HepG2 (cell line): Measurements from ENCODE around the gene ISY1. TPM values are rescaled to one million over a fixed set of nuclear protein-coding genes. Genes with fewer than 3 reads are reported as not detected.
A peak's percentile ranks its signal among the peaks of the same experiment; 100 is the strongest.

Source experiments
- CC2D1A ChIP-seq: sonication (generic); formaldehyde crosslinking; IDR thresholded peaks from 2 replicates; pipeline ENCODE4 v1.8.1; 2023; ENCODE audit warnings: mild to moderate bottlenecking, missing genetic modification reagents
- HNRNPLL ChIP-seq: fragments of 200-400 bp; formaldehyde crosslinking; IDR thresholded peaks from 2 replicates; pipeline ENCODE4 v1.6.1; 2017; ENCODE audit warnings: mild to moderate bottlenecking, low read depth, low read length; ENCODE audit not compliant: poor library complexity, severe bottlenecking
- MTA3 ChIP-seq: sonication (generic); formaldehyde crosslinking; IDR thresholded peaks from 2 replicates; pipeline ENCODE4 v1.4.0; 2020; ENCODE audit warnings: missing genetic modification reagents
- PLRG1 ChIP-seq: fragments of 450-650 bp; conservative IDR thresholded peaks from 2 replicates; pipeline ENCODE4 v1.6.1; 2016
- SMC3 ChIP-seq: IDR thresholded peaks from 2 replicates; pipeline ENCODE4 v1.6.1; 2011; ENCODE audit warnings: low read length, improper control_type of control experiment
- SRY ChIP-seq: sonication (generic); formaldehyde crosslinking; IDR thresholded peaks from 2 replicates; pipeline ENCODE4 v1.8.0; 2022; ENCODE audit warnings: mild to moderate bottlenecking, missing genetic modification reagents
- TAF1 ChIP-seq: sonication (generic); formaldehyde crosslinking; IDR thresholded peaks from 2 replicates; pipeline ENCODE4 v1.4.0; 2020; ENCODE audit warnings: missing genetic modification reagents
- ZBTB21 ChIP-seq: sonication (generic); formaldehyde crosslinking; IDR thresholded peaks from 2 replicates; pipeline ENCODE4 v1.4.0; 2020; ENCODE audit warnings: missing genetic modification reagents
- ZNF263 ChIP-seq: sonication (generic); formaldehyde crosslinking; IDR thresholded peaks from 2 replicates; pipeline ENCODE4 v1.4.0; 2020; ENCODE audit warnings: missing genetic modification reagents
- ZNF317 ChIP-seq: sonication (generic); formaldehyde crosslinking; IDR thresholded peaks from 2 replicates; pipeline ENCODE4 v1.5.0; 2020; ENCODE audit warnings: mild to moderate bottlenecking, missing genetic modification reagents
- ZNF557 ChIP-seq: sonication (generic); formaldehyde crosslinking; IDR thresholded peaks from 2 replicates; pipeline ENCODE4 v1.4.0; 2020; ENCODE audit warnings: missing genetic modification reagents
- ZNF713 ChIP-seq: sonication (generic); formaldehyde crosslinking; IDR thresholded peaks from 2 replicates; pipeline ENCODE4 v1.4.0; 2020; ENCODE audit warnings: mild to moderate bottlenecking, missing genetic modification reagents
- ZNF839 ChIP-seq: sonication (generic); formaldehyde crosslinking; IDR thresholded peaks from 2 replicates; pipeline ENCODE4 v1.4.0; 2020; ENCODE audit warnings: missing genetic modification reagents, mild to moderate bottlenecking, borderline replicate concordance
- ZNF891 ChIP-seq: sonication (generic); formaldehyde crosslinking; IDR thresholded peaks from 2 replicates; pipeline ENCODE4 v1.5.0; 2020; ENCODE audit warnings: mild to moderate bottlenecking, missing genetic modification reagents
- polyA plus RNA-seq, 8 experiments: library from polyadenylated mRNA; depleted of rRNA in 3 of 8; stranded (reverse) in 7 of 8; unstranded in 1 of 8; fragments of >200 nt; fragmentation: Illumina TruSeq in 4 of 8; extraction: Trizol in 4 of 8; gene quantifications; 2 replicates each; pipeline versions ENCODE4 v1.2.1 to v1.2.3, GENCODE V29; 2011 to 2016; ENCODE audit warnings: low read depth in 4 of 8, missing spikeins in 1 of 8, mixed read lengths in 1 of 8; ENCODE audit not compliant: insufficient read depth in 1 of 8
- total RNA-seq, 5 experiments: library from RNA; depleted of rRNA; stranded (reverse); fragments of >200 nt; fragmentation: Illumina TruSeq; extraction: Trizol; gene quantifications; 2 replicates each; pipeline ENCODE4 v1.2.3, GENCODE V29; 2016; ENCODE audit warnings: low read depth in 1 of 5
- TF ChIP-seq, protein P1 (sequence below): sonication (generic); formaldehyde crosslinking; IDR thresholded peaks from 2 replicates; pipeline ENCODE4 v1.9.0; 2021; ENCODE audit warnings: missing genetic modification reagents, borderline replicate concordance
- TF ChIP-seq, protein P2 (sequence below): sonication (generic); formaldehyde crosslinking; IDR thresholded peaks from 2 replicates; pipeline ENCODE4 v1.5.0; 2020; ENCODE audit warnings: mild to moderate bottlenecking, missing genetic modification reagents, borderline replicate concordance
- TF ChIP-seq, protein P3 (sequence below): sonication (generic); formaldehyde crosslinking; IDR thresholded peaks from 2 replicates; pipeline ENCODE4 v1.4.0; 2020; ENCODE audit warnings: mild to moderate bottlenecking, low read depth, missing genetic modification reagents
- TF ChIP-seq, protein P4 (sequence below): sonication (generic); formaldehyde crosslinking; IDR thresholded peaks from 2 replicates; pipeline ENCODE4 v1.9.0; 2021; ENCODE audit warnings: missing genetic modification reagents, borderline replicate concordance
- TF ChIP-seq, protein P5 (sequence below): sonication (generic); formaldehyde crosslinking; IDR thresholded peaks from 2 replicates; pipeline ENCODE4 v1.5.1; 2020; ENCODE audit warnings: missing genetic modification reagents, mild to moderate bottlenecking, borderline replicate concordance
- TF ChIP-seq, protein P6 (sequence below): sonication (generic); formaldehyde crosslinking; IDR thresholded peaks from 2 replicates; pipeline ENCODE4 v1.4.0; 2020; ENCODE audit warnings: mild to moderate bottlenecking, missing genetic modification reagents

ISY1 gene
- total and polyA plus RNA-seq, 2 of the 13 experiments (the other 11 are each of a cell fraction or from before 2014, with no cell fraction given), result 21.0 to 39.1 TPM

DNA sequence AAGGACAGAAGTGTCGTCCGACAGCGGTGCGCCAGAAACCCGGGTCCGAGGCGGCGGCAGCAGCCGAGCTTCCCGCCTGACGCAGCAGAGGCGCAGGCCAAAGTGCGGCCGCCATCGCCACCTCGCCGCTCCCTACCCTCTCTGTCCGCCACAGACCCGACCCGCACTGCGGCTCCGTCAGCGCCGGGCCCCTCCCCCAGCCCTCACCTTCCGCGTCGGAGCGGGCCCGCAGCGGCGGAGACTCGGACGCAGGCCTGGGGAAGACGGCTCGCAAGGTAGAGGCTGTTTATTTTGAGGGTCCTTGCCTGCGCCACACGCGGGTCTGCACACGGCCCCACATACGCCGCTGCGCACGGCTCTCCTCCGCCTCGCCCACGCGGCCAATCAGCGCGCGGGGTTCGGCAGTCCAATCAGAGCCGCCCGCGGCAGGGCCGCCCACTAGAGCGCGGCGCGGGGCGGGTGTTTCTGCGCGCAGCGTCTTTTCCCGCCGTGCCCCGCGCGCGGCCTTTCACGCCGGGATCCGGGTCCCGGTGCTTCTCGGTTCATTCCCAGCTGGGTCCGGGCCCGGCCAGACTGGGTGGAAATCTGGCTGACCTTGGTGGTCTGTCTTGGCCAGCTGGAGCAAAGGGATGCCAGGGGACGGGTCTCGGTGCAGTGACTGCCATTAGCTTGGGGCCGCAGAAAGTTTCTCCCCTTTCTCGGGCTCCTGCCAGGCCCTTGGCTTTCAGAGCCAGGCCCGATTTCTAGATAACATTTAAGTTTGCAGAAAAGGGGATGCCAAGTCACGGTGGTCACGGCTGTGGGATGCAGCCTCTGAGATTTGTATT lies 22.9 kb upstream of the ISY1 start, which contains the start of gene CNBP (continued):
- TF ChIP-seq, protein P1, sequence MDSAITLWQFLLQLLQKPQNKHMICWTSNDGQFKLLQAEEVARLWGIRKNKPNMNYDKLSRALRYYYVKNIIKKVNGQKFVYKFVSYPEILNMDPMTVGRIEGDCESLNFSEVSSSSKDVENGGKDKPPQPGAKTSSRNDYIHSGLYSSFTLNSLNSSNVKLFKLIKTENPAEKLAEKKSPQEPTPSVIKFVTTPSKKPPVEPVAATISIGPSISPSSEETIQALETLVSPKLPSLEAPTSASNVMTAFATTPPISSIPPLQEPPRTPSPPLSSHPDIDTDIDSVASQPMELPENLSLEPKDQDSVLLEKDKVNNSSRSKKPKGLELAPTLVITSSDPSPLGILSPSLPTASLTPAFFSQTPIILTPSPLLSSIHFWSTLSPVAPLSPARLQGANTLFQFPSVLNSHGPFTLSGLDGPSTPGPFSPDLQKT (CRISPR knock-in tag), result 0 out of 2 replicates have a peak, but pooled peaks have one; percentile 41
- TF ChIP-seq, protein P2, sequence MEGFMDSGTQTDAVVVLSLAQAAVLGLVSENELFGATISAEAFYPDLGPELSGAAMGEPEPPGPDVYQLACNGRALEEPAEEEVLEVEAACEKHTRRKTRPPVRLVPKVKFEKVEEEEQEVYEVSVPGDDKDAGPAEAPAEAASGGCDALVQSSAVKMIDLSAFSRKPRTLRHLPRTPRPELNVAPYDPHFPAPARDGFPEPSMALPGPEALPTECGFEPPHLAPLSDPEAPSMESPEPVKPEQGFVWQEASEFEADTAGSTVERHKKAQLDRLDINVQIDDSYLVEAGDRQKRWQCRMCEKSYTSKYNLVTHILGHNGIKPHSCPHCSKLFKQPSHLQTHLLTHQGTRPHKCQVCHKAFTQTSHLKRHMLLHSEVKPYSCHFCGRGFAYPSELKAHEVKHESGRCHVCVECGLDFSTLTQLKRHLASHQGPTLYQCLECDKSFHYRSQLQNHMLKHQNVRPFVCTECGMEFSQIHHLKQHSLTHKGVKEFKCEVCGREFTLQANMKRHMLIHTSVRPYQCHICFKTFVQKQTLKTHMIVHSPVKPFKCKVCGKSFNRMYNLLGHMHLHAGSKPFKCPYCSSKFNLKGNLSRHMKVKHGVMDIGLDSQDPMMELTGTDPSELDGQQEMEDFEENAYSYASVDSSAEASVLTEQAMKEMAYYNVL (CRISPR knock-in tag), result no peak
- TF ChIP-seq ZNF557 (CRISPR knock-in tag) (0 out of 2 replicates have a peak, but pooled peaks have one; percentile 12), PLRG1 (no peak), SMC3 (no peak), ZNF713 (no peak), ZNF891 (CRISPR knock-in tag) (peak; percentile 98), TAF1 (CRISPR knock-in tag) (peak; percentile 98), ZBTB21 (CRISPR knock-in tag) (no peak), CC2D1A (no peak; the same call in 1 of the 2 replicates), MTA3 (CRISPR knock-in tag) (no peak), HNRNPLL (peak; percentile 83), SRY (CRISPR knock-in tag) (peak; percentile 96), ZNF263 (CRISPR knock-in tag) (peak; percentile 16; the same call in 1 of the 2 replicates), ZNF839 (peak; percentile 85; the same call in 1 of the 2 replicates), ZNF317 (CRISPR knock-in tag) (no peak)
- TF ChIP-seq, protein P3, sequence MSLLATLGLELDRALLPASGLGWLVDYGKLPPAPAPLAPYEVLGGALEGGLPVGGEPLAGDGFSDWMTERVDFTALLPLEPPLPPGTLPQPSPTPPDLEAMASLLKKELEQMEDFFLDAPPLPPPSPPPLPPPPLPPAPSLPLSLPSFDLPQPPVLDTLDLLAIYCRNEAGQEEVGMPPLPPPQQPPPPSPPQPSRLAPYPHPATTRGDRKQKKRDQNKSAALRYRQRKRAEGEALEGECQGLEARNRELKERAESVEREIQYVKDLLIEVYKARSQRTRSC (CRISPR knock-in tag), result no peak
- TF ChIP-seq, protein P4, sequence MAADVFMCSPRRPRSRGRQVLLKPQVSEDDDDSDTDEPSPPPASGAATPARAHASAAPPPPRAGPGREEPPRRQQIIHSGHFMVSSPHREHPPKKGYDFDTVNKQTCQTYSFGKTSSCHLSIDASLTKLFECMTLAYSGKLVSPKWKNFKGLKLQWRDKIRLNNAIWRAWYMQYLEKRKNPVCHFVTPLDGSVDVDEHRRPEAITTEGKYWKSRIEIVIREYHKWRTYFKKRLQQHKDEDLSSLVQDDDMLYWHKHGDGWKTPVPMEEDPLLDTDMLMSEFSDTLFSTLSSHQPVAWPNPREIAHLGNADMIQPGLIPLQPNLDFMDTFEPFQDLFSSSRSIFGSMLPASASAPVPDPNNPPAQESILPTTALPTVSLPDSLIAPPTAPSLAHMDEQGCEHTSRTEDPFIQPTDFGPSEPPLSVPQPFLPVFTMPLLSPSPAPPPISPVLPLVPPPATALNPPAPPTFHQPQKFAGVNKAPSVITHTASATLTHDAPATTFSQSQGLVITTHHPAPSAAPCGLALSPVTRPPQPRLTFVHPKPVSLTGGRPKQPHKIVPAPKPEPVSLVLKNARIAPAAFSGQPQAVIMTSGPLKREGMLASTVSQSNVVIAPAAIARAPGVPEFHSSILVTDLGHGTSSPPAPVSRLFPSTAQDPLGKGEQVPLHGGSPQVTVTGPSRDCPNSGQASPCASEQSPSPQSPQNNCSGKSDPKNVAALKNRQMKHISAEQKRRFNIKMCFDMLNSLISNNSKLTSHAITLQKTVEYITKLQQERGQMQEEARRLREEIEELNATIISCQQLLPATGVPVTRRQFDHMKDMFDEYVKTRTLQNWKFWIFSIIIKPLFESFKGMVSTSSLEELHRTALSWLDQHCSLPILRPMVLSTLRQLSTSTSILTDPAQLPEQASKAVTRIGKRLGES (CRISPR knock-in tag), result 0 out of 2 replicates have a peak, but pooled peaks have one; percentile 44
- TF ChIP-seq, protein P5, sequence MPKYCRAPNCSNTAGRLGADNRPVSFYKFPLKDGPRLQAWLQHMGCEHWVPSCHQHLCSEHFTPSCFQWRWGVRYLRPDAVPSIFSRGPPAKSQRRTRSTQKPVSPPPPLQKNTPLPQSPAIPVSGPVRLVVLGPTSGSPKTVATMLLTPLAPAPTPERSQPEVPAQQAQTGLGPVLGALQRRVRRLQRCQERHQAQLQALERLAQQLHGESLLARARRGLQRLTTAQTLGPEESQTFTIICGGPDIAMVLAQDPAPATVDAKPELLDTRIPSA (CRISPR knock-in tag), result 0 out of 2 replicates have a peak, but pooled peaks have one; percentile 74
- TF ChIP-seq, protein P6, sequence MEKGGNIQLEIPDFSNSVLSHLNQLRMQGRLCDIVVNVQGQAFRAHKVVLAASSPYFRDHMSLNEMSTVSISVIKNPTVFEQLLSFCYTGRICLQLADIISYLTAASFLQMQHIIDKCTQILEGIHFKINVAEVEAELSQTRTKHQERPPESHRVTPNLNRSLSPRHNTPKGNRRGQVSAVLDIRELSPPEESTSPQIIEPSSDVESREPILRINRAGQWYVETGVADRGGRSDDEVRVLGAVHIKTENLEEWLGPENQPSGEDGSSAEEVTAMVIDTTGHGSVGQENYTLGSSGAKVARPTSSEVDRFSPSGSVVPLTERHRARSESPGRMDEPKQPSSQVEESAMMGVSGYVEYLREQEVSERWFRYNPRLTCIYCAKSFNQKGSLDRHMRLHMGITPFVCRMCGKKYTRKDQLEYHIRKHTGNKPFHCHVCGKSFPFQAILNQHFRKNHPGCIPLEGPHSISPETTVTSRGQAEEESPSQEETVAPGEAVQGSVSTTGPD (CRISPR knock-in tag), result no peak
